B cell (primary cell): ENCODE results near the gene TPSAB1. TPM values are rescaled to one million over a fixed set of nuclear protein-coding genes. Genes with fewer than 3 reads are reported as not detected.

Source experiments
- ATAC-seq: fragments of 200-7000 bp; cut with Tn5 transposase; one replicate; pipeline ENCODE4 v1.10.0; 2021; ENCODE audit warnings: low read depth, mild to moderate bottlenecking, moderate number of reproducible peaks, moderate library complexity
- CTCF ChIA-PET: fragments of 350-600 bp; sonication (Branson Sonifier 250); formaldehyde crosslinking; loops from one replicate; lab custom pipeline; 2021; ENCODE audit warnings: antibody characterized with exemption, inconsistent platforms; lab: Charles Lee
- POLR2A ChIA-PET: fragments of 350-600 bp; sonication (Branson Sonifier 250); formaldehyde crosslinking; loops from one replicate; lab custom pipeline; 2021; ENCODE audit warnings: antibody characterized with exemption; lab: Charles Lee
- DNase-seq: peaks from one replicate; pipeline ENCODE4 v3.0.0; 2013
- H2AFZ ChIP-seq: 2 replicates; pipeline ENCODE4 v1.6.1; 2012; ENCODE audit warnings: mild to moderate bottlenecking, low read depth, low read length; ENCODE audit not compliant: insufficient read depth, poor library complexity, severe bottlenecking
- H3K27ac ChIP-seq, 2 donors: 1 replicate in 1 of 2; 2 replicates in 1 of 2; pipeline ENCODE4 v1.5.1; 2012 to 2013; ENCODE audit warnings: low read length in 2 of 2, mild to moderate bottlenecking in 2 of 2, moderate library complexity in 1 of 2
- H3K27me3 ChIP-seq, 4 experiments: fragments of 200-600 bp in 1 of 4; sonication (generic) in 1 of 4; replicated peaks in 1 of 4; 1 replicate in 2 of 4; 2 replicates in 2 of 4; pipeline versions ENCODE4 v1.6.1 to v1.7.0; 2013 to 2016; ENCODE audit warnings: low read length in 3 of 4, mild to moderate bottlenecking in 2 of 4, mixed read lengths in 1 of 4, moderate library complexity in 1 of 4; ENCODE audit not compliant: insufficient read depth in 4 of 4, control insufficient read depth in 3 of 4; ENCODE audit errors: control extremely low read depth in 1 of 4
- H3K36me3 ChIP-seq, 2 experiments: replicated peaks in 1 of 2; 1 replicate in 1 of 2; 2 replicates in 1 of 2; pipeline versions ENCODE4 v1.6.1 to v1.7.1; 2013; ENCODE audit warnings: low read length in 1 of 2; ENCODE audit not compliant: insufficient read depth in 2 of 2, control insufficient read depth in 1 of 2; ENCODE audit errors: control extremely low read depth in 1 of 2, extremely low read depth in 1 of 2
- H3K4me1 ChIP-seq, 2 donors: fragments of 200-600 bp in 1 of 2; sonication (generic) in 1 of 2; 1 replicate in 1 of 2; 2 replicates in 1 of 2; pipeline versions ENCODE4 v1.5.1 to v1.6.1; 2013 to 2017; ENCODE audit warnings: low read length in 2 of 2; ENCODE audit not compliant: control insufficient read depth in 2 of 2, insufficient read depth in 2 of 2
- H3K4me2 ChIP-seq: replicated peaks from 2 replicates; pipeline ENCODE3; 2012; ENCODE audit warnings: mild to moderate bottlenecking, low read depth, low read length; ENCODE audit not compliant: poor library complexity, severe bottlenecking
- H3K4me3 ChIP-seq, 5 experiments: fragments of 200-600 bp in 1 of 5; sonication (generic) in 1 of 5; 1 replicate in 3 of 5; 2 replicates in 2 of 5; pipeline versions ENCODE4 v1.5.1 to v1.7.0; 2011 to 2016; ENCODE audit warnings: low read length in 4 of 5, mild to moderate bottlenecking in 4 of 5, low read depth in 2 of 5, control low read depth in 1 of 5, moderate library complexity in 1 of 5; ENCODE audit not compliant: insufficient read depth in 1 of 5; ENCODE audit errors: control extremely low read depth in 1 of 5, extremely low read depth in 1 of 5
- H3K79me2 ChIP-seq: fragments of 200-600 bp; sonication (generic); one replicate; pipeline ENCODE4 v1.6.0; 2016; ENCODE audit warnings: low read length; ENCODE audit not compliant: control insufficient read depth, insufficient read depth
- H3K9ac ChIP-seq: fragments of 200-600 bp; sonication (generic); 2 replicates; pipeline ENCODE4 v1.6.1; 2017; ENCODE audit warnings: mild to moderate bottlenecking, low read length, moderate library complexity
- H3K9me3 ChIP-seq, 3 donors: one replicate each; pipeline versions ENCODE4 v1.6.1 to v1.7.1; 2013; ENCODE audit warnings: low read length in 2 of 3; ENCODE audit not compliant: control insufficient read depth in 2 of 3, insufficient read depth in 1 of 3; ENCODE audit errors: control extremely low read depth in 1 of 3
- H4K20me1 ChIP-seq: 2 replicates; pipeline ENCODE4 v1.6.0; 2012; ENCODE audit warnings: mild to moderate bottlenecking, low read length; ENCODE audit not compliant: insufficient read depth, control insufficient read depth, poor library complexity, severe bottlenecking
- H3K27ac Mint-ChIP-seq: one replicate; pipeline ENCODE4 v1.8.0; 2021; ENCODE audit warnings: mixed read lengths
- H3K27me3 Mint-ChIP-seq: one replicate; pipeline ENCODE4 v1.8.0; 2021; ENCODE audit warnings: mixed read lengths
- H3K4me1 Mint-ChIP-seq: one replicate; pipeline ENCODE4 v1.8.0; 2021; ENCODE audit warnings: mixed read lengths
- H3K4me3 Mint-ChIP-seq: one replicate; pipeline ENCODE4 v1.8.0; 2021; ENCODE audit warnings: mixed read lengths
- H3K9me3 Mint-ChIP-seq: one replicate; pipeline ENCODE4 v1.8.0; 2022; ENCODE audit warnings: mixed read lengths; ENCODE audit not compliant: insufficient read depth
- EZH2 ChIP-seq: IDR thresholded peaks from 2 replicates; pipeline ENCODE4 v1.6.1; 2012; ENCODE audit warnings: borderline replicate concordance, low read depth, mild to moderate bottlenecking, moderate library complexity, low read length; ENCODE audit not compliant: insufficient read depth, poor library complexity, severe bottlenecking
- WGBS: methylation state at CpG from one replicate; pipeline ENCODE4 v1.1.5; 2013; ENCODE audit warnings: missing lambda C conversion rate; ENCODE audit not compliant: insufficient coverage; 5-methylcytosine and 5-hydroxymethylcytosine counted together
- intact Hi-C: fragments of 100-400 bp; cut with micrococcal nuclease; formaldehyde crosslinking; loops from one replicate; pipeline ENCODE4 v1.10.0; 2022
- polyA plus RNA-seq: library from polyadenylated mRNA; depleted of rRNA; stranded (reverse); fragments of >200 nt; gene quantifications from 2 replicates; pipeline ENCODE4 v1.2.3, GENCODE V29; 2012
- total RNA-seq, 2 donors: library from RNA; stranded (reverse); fragments of 120-200 nt in 1 of 2; gene quantifications; 1 replicate in 1 of 2; 2 replicates in 1 of 2; pipeline versions ENCODE4 v1.2.3 to v1.2.4, GENCODE V29; 2013 to 2022
- TF ChIP-seq, protein P1 (sequence below): fragments of 200-600 bp; IDR thresholded peaks from one replicate; pipeline ENCODE4 v1.8.0; 2022; ENCODE audit warnings: antibody characterized with exemption, mild to moderate bottlenecking

The TPSAB1 gene
- total and polyA plus RNA-seq, 2 donors (not counting 1 experiment from before 2014, with no cell fraction given), result not detected

DNA sequence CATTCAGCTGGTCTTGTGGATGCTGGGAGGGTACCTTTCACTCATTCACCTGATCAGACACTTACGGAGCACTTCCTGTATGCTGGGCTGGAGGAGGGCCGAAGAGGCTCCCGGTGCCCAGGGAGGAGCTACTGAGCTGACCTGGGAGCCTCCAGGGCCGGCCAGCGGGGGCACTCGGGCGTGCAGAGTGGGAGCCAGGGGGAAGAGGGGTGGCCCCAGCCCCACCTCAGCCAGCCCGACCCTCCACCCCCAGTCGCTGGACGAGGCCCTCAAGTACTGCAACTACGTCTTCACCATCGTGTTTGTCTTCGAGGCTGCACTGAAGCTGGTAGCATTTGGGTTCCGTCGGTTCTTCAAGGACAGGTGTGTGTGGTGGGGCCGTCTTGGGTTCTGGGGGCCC lies 25.8 kb upstream of the TPSAB1 start:
- H3K79me2 ChIP-seq, result no peaks in the 10 kb centered on the region
- no peaks in the 10 kb centered on the region for H3K9me3 Mint-ChIP-seq

DNA sequence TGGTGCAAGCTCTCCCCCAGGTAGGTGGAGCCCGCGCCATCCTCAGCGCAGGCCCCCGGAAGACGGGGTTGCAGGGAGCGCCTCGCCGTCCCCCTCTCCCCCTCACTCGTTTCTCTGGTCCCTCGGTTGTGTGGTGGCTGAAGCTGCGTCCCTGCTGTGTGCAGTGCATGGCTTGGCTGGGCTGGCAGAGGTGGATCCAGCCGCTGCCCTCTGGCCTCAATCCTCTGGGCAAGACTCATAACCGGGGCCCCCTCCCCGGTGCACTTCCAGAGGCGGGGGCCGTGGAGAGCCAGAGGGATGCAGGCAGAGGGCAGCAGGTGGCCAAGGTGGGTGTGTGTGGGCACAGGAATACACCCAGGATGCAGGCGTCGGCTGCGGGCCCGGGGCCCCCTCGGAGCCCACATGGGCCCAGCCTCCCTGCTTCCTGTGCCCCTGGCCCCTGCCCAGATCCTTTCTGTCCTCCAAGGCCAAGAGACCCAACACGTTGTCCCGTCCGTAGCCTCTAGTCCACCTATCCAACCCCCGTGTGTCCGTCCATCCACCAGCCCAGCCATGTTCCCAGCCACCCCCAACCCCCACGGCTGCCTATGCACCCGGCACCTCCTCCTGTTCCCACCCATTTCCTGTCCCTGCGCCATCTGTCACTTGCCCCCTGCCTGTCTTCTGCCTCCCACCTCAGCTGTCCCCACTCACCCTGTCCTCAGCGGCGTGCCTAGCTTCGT lies 24.8 kb upstream of the TPSAB1 start:
- ATAC-seq (no peak), DNase-seq (no peak)
- Mint-ChIP-seq H3K27ac (no peak overlapping the region), H3K27me3 (no peaks in the 10 kb centered on the region), H3K9me3 (no peaks in the 10 kb centered on the region), H3K4me3 (no peak overlapping the region), H3K4me1 (no peaks in the 10 kb centered on the region)
- WGBS, result 66% methylated on average over 31 of the region's 32 CpGs
- Histone ChIP-seq H3K4me3 (no peak overlapping the region), H3K4me1 (no peaks in the 10 kb centered on the region), H2AFZ (no peak overlapping the region), H3K36me3 (no peaks in the 10 kb centered on the region), H3K9me3 (no peaks in the 10 kb centered on the region), H3K27ac (no peak overlapping the region), H3K27me3 (no peaks in the 10 kb centered on the region), H4K20me1 (no peaks in the 10 kb centered on the region), H3K4me2 (no peak overlapping the region), H3K79me2 (no peaks in the 10 kb centered on the region), H3K9ac (no peak overlapping the region)
- intact Hi-C loops, result no loop called here
- ChIA-PET CTCF (no interaction called here), POLR2A (no interaction called here)
- no peak for TF ChIP-seq EZH2
- TF ChIP-seq, protein P1, sequence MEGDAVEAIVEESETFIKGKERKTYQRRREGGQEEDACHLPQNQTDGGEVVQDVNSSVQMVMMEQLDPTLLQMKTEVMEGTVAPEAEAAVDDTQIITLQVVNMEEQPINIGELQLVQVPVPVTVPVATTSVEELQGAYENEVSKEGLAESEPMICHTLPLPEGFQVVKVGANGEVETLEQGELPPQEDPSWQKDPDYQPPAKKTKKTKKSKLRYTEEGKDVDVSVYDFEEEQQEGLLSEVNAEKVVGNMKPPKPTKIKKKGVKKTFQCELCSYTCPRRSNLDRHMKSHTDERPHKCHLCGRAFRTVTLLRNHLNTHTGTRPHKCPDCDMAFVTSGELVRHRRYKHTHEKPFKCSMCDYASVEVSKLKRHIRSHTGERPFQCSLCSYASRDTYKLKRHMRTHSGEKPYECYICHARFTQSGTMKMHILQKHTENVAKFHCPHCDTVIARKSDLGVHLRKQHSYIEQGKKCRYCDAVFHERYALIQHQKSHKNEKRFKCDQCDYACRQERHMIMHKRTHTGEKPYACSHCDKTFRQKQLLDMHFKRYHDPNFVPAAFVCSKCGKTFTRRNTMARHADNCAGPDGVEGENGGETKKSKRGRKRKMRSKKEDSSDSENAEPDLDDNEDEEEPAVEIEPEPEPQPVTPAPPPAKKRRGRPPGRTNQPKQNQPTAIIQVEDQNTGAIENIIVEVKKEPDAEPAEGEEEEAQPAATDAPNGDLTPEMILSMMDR, result no peak

More for the DNA sequence above, 25.8 kb upstream of the TPSAB1 start:
- Mint-ChIP-seq H3K27ac (no peak overlapping the region), H3K27me3 (no peaks in the 10 kb centered on the region), H3K4me1 (no peaks in the 10 kb centered on the region), H3K4me3 (no peak overlapping the region)
- H3K27ac ChIP-seq, result no peak overlapping the region
- CTCF ChIA-PET, result no interaction called here
- intact Hi-C loops, result no loop called here
- H3K36me3 ChIP-seq, result no peaks in the 10 kb centered on the region
- H3K4me1 ChIP-seq, result no peaks in the 10 kb centered on the region
- 81% methylated on average over 12 of the region's 16 CpGs for WGBS
- POLR2A ChIA-PET, result interaction anchor here (0.5 kb wide), 1 partner anchor 829 kb away, joined by 7 read pairs; no protein-coding TSS in a partner anchor
- H3K4me3 ChIP-seq, result no peak overlapping the region
- DNase-seq, result no peak
- no peaks in the 10 kb centered on the region for H3K27me3 ChIP-seq
- H3K9me3 ChIP-seq, result no peaks in the 10 kb centered on the region
- no peak overlapping the region for H2AFZ ChIP-seq
- no peak for ATAC-seq
- H3K4me2 ChIP-seq, result no peak overlapping the region
- H4K20me1 ChIP-seq, result no peaks in the 10 kb centered on the region
- H3K9ac ChIP-seq, result no peak overlapping the region
- TF ChIP-seq EZH2, result no peak
- TF ChIP-seq, protein P1, result no peak
